ENCODE data around the gene OSBP. TPM values are rescaled to one million over a fixed set of nuclear protein-coding genes. Genes with fewer than 3 reads are reported as not detected.

Gene OSBP
- total RNA-seq, 2 experiments from 2014 or later = 54.9 to 58.2 TPM

- intact Hi-C loops (cut with DNase I, micrococcal nuclease) = no loop called here
- DNase-seq = no peak
- Mint-ChIP-seq H3K36me3 (ENCODE audit: low read depth) (peaks cover 93% of the 10 kb centered on the region), H3K4me1 (ENCODE audit: low read depth) (no peaks in the 10 kb centered on the region), H3K9me3 (no peaks in the 10 kb centered on the region), H3K27ac (no peak overlapping the region), H3K4me3 (no peak overlapping the region), H3K27me3 (no peaks in the 10 kb centered on the region)
- H3K36me3 ChIP-seq (ENCODE audit: insufficient read depth, low read length) = peaks cover 92% of the 10 kb centered on the region
- no peak overlapping the region for H3K4me3 ChIP-seq (ENCODE audit: low read length)
- H3K27me3 ChIP-seq (ENCODE audit: control insufficient read depth in 1 of 2, insufficient read depth in 2 of 2, low read length in 2 of 2) = no peaks in the 10 kb centered on the region
- no peak for ATAC-seq (ENCODE audit: poor library complexity)
- no peak overlapping the region for H3K27ac ChIP-seq (ENCODE audit: low read depth in 1 of 2, low read length in 2 of 2)
- H3K9me3 ChIP-seq (ENCODE audit: control insufficient read depth in 1 of 2, insufficient read depth in 1 of 2, low read length in 2 of 2) = no peaks in the 10 kb centered on the region
- POLR2A ChIA-PET = interaction anchor here (0.7 kb wide), 1 partner anchor 319 kb away, joined by 3 read pairs; no protein-coding TSS in a partner anchor
- no peaks in the 10 kb centered on the region for H3K4me1 ChIP-seq (ENCODE audit: insufficient read depth, low read length)
- CTCF ChIA-PET = no interaction called here
- TF ChIP-seq CTCF (IDR thresholded peaks at IDR 0.05) = no peak
These were observed 29.0 kb upstream of the OSBP start for GRCh38 chr11:59644528-59644927.

GRCh38 chr11:59643390-59643789 lies 27.8 kb upstream of the OSBP start:
- Histone ChIP-seq H3K9me3 (ENCODE audit: control insufficient read depth in 1 of 2, insufficient read depth in 1 of 2, low read length in 2 of 2) (no peaks in the 10 kb centered on the region), H3K4me3 (ENCODE audit: low read length) (no peak overlapping the region), H3K27me3 (ENCODE audit: control insufficient read depth in 1 of 2, insufficient read depth in 2 of 2, low read length in 2 of 2) (no peaks in the 10 kb centered on the region), H3K27ac (ENCODE audit: low read depth in 1 of 2, low read length in 2 of 2) (no peak overlapping the region), H3K4me1 (ENCODE audit: insufficient read depth, low read length) (no peaks in the 10 kb centered on the region), H3K36me3 (ENCODE audit: insufficient read depth, low read length) (peaks cover 93% of the 10 kb centered on the region)
- ATAC-seq (ENCODE audit: poor library complexity) (no peak), DNase-seq (no peak)
- Mint-ChIP-seq H3K9me3 (no peaks in the 10 kb centered on the region), H3K4me3 (no peak overlapping the region), H3K36me3 (ENCODE audit: low read depth) (peaks cover 93% of the 10 kb centered on the region), H3K4me1 (ENCODE audit: low read depth) (no peaks in the 10 kb centered on the region), H3K27ac (peak overlapping the region; percentile 5), H3K27me3 (no peaks in the 10 kb centered on the region)
- intact Hi-C loops (cut with DNase I, micrococcal nuclease) = no loop called here
- CTCF ChIA-PET = no interaction called here
- POLR2A ChIA-PET = no interaction called here
- TF ChIP-seq CTCF (IDR thresholded peaks at IDR 0.05) = no peak

- H3K36me3 Mint-ChIP-seq (ENCODE audit: low read depth) = peaks cover 95% of the 10 kb centered on the region
These were observed 25.6 kb upstream of the OSBP start for GRCh38 chr11:59641156-59641555.

More at GRCh38 chr11:59641156-59641555, 25.6 kb upstream of the OSBP start:
- POLR2A ChIA-PET = no interaction called here
- Mint-ChIP-seq H3K4me1 (ENCODE audit: low read depth) (no peaks in the 10 kb centered on the region), H3K27me3 (no peaks in the 10 kb centered on the region), H3K27ac (no peak overlapping the region), H3K4me3 (no peak overlapping the region), H3K9me3 (no peaks in the 10 kb centered on the region)
- no peaks in the 10 kb centered on the region for H3K27me3 ChIP-seq (ENCODE audit: control insufficient read depth in 1 of 2, insufficient read depth in 2 of 2, low read length in 2 of 2)
- no peak overlapping the region for H3K27ac ChIP-seq (ENCODE audit: low read depth in 1 of 2, low read length in 2 of 2)
- intact Hi-C loops (cut with DNase I, micrococcal nuclease) = no loop called here
- CTCF ChIA-PET = no interaction called here
- DNase-seq = no peak
- no peak for TF ChIP-seq CTCF (IDR thresholded peaks at IDR 0.05)
- ATAC-seq (ENCODE audit: poor library complexity) = no peak
- H3K36me3 ChIP-seq (ENCODE audit: insufficient read depth, low read length) = peaks cover 91% of the 10 kb centered on the region
- H3K4me1 ChIP-seq (ENCODE audit: insufficient read depth, low read length) = no peaks in the 10 kb centered on the region
- H3K9me3 ChIP-seq (ENCODE audit: control insufficient read depth in 1 of 2, insufficient read depth in 1 of 2, low read length in 2 of 2) = no peaks in the 10 kb centered on the region
- H3K4me3 ChIP-seq (ENCODE audit: low read length) = no peak overlapping the region
